AG09319 (cell line): ENCODE data around the gene SF3A1.
"Not testable (repeated sequence)": the region's sequence is repeated elsewhere in the genome, so short reads cannot be mapped to it uniquely, and the experiment has no call there.

ENCODE experiments used
- DNase-seq: peaks from one replicate; pipeline ENCODE4 v3.0.0-alpha.2; 2010; ENCODE audit warnings: low read depth; ENCODE audit errors: extremely low read depth
- TF ChIP-seq, protein P1 (sequence below): IDR thresholded peaks from 2 replicates; pipeline ENCODE4 v1.5.1; 2011; ENCODE audit warnings: low read depth, mild to moderate bottlenecking, inconsistent platforms, low read length, moderate library complexity

The SF3A1 gene

DNA sequence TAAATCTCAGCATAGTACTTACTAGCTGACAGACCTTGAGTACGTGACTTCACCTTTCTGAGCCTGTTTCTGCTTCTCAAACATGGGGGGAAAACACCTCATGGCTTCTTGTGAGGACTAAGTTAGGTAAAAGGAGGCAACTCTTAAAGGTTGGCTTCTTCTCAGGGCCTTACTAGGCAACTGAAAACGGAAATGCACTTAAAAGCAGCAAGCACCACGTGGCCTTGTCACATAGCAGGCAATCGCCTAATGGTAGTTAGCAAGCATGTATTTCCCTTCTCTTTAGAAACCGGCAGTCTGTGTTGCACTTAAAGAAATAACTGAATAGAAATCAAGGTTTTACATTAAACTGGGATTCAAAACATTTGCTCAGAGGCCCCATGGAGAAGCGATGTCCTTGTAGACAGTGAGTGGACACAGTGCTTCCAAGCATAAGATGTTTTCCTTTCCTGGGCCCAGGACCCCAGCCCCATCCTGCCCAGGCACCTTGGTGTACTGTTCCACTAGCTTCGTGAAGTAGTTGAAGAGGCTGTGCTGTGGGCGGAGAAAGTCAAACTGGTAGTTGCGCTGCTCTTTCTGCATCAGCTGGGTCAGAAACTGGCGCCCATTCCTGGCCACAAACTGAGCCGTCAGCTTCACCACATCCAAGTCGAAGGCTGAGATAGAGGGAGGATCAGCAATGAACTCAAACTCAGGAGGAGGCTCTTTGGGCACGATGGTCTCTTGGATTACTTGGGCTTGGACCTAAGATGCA lies 12.1 kb downstream of the SF3A1 start:
- TF ChIP-seq, protein P1, sequence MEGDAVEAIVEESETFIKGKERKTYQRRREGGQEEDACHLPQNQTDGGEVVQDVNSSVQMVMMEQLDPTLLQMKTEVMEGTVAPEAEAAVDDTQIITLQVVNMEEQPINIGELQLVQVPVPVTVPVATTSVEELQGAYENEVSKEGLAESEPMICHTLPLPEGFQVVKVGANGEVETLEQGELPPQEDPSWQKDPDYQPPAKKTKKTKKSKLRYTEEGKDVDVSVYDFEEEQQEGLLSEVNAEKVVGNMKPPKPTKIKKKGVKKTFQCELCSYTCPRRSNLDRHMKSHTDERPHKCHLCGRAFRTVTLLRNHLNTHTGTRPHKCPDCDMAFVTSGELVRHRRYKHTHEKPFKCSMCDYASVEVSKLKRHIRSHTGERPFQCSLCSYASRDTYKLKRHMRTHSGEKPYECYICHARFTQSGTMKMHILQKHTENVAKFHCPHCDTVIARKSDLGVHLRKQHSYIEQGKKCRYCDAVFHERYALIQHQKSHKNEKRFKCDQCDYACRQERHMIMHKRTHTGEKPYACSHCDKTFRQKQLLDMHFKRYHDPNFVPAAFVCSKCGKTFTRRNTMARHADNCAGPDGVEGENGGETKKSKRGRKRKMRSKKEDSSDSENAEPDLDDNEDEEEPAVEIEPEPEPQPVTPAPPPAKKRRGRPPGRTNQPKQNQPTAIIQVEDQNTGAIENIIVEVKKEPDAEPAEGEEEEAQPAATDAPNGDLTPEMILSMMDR: no peak
- DNase-seq: no peak

DNA sequence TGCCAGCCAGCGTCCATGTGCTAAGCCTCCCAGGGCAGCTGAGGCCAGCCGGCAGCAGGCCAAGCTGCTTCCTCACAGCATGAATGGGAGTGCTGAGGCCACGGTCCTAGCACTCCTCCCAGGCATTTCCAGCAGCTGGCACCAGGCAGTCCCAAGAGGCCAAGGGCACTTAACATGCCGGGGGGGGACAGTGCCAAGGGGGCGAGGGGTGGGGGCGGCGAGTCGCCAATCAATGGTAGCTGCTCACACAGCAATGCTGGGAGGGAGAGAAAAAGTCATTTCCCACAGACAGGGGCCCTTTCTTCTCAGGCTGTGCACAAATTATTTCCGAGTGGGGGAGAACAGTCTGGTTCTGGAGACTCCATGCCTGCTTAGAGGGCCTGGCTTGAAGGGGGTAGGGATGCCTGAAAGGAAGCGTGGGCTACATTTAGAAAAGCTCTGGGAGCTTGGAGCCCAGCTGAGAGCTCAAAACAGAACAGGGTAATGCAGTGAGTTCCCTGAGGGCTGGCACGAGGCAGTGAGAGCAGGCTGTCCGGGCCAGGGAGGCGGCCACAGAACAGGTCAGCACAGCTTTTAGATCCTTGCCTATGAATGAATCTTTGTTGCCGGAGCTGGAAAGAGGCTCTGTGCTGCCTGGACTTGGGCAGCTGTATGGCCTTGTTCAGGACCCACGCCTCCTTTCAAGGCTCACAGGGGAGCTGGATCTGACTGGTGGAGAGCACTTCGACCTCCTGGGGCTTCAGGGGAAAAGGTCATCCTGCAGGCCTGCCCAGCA lies 15.6 kb downstream of the SF3A1 start:
- DNase-seq: no peak
- TF ChIP-seq, protein P1: no peak

DNA sequence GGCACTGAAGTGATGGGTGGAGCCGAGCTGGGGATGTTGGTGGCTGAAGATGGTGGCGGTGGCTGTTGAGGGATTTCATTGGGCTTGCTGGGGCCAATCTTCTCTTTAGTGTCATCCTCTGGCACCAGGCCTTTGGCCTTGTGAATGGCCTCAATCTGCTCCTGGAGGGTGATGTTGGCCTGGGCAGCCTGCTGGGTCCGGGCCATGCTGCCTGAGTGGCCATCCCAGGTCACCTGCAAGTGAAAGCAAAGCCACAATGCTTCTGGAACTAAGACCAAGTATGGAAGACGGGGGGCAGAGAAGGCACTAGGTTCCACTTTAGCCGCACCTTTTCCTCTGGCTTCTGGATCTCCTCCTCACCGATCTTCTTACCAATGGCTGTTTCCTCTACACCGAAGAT lies 17.9 kb downstream of the SF3A1 start:
- TF ChIP-seq, protein P1: no peak
- no peak for DNase-seq

DNA sequence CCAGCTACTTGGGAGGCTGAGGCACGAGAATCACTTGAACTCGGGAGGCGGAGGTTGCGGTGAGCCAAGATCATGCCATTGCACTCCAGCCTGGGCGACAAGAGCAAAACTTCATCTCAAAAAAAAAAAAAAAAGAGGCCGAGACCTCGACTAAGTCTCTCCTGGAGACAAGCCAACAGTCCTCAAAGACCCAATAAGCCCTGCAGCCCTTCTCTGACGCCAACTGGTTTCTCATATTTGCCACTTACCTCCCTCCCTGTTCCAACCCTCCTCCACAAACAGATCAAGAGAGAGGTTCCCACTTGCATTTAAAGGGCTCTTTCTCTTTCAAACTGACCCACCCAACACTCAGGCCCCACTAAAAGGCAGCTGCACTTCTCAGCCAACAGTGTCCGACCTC lies 18.4 kb downstream of the SF3A1 start:
- not testable (repeated sequence) for DNase-seq

DNA sequence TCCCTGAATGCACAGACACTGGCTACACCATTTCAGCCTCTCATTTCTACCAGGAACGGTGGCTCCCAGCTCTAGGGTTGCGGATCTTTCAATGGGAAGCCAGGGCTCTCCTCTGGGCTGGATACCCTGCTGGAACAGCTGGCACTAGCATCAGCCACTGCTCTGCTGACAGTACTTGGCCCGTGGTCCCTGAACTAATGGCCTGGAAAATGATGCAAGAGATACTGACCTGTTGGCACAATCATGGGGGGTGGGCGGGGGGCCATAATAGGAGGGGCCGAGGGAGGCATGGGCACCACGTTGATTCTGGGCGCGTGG lies 19.3 kb downstream of the SF3A1 start:
- TF ChIP-seq, protein P1: no peak
- DNase-seq: no peak

DNA sequence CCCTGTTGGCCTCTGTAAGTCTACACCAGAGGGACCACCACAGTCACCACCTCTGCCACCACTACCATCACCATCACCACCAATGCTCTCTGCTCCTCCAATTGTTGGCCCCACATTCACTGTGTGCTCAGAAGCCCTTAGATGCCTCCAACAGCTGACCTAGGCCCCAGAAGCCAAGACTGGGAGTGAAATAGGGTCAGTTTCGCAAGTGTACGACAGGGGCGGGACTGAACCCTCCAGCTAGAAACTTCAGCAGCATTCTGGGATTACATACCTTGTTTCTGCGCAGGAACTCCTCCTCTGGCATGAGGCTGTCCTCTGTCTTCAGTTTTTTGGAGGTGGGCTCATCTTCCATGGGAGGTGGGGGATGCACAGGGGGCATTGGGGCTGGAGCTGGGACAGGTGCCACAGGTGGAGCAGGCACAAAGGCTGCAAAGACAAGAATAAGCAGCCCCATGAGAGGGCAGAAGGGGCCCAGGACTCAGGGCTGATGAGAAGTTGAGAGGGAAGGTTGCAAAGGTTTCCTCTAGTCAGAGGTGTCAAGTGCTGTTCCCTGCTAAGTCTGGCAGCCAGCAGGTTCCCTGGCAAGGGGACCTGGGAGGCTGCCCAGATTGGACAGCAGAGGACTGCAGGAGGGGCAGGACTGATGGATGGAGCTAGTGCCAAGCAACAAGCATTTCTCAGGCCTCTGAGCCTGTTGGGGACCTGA lies 19.8 kb downstream of the SF3A1 start:
- TF ChIP-seq, protein P1: no peak
- DNase-seq: no peak

DNA sequence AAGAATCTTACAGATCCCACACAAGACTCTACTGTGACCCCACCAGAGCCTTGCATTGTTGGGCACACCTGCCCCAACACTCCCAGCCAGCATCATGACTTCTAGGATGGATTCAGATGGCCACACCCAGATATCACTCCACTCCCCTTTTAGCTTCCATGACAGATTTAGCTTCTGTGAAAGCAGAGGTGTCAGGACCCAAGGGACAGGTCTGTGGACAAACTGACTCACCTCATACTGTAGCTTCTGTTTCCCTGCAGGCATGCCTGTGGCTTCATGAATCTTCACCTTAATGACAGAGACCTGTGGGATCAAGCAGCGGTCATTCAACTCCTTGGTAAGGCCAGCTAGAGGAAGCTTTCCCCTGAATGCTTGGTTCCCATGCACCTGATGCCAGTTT lies 21.5 kb downstream of the SF3A1 start:
- no peak for DNase-seq
- TF ChIP-seq, protein P1: no peak
